HepG2 (cell line): ENCODE measurements around the gene NKX1-2. TPM values are rescaled to one million over a fixed set of nuclear protein-coding genes. Genes with fewer than 3 reads are reported as not detected.
A peak's percentile ranks its signal among the peaks of the same experiment; 100 is the strongest.

Experiments
- ARNT ChIP-seq: fragments of 450-650 bp; IDR thresholded peaks from 2 replicates; pipeline ENCODE4 v1.6.1; 2017
- BCL6 ChIP-seq: IDR thresholded peaks from 2 replicates; pipeline ENCODE4 v1.6.1; 2016; ENCODE audit warnings: missing genetic modification reagents, missing compliant biosample characterization
- CREM ChIP-seq, 2 experiments: sonication (generic) in 1 of 2; formaldehyde crosslinking in 1 of 2; IDR thresholded peaks; 2 replicates each; pipeline versions ENCODE4 v1.4.0 to v1.6.1; 2016 to 2020; ENCODE audit warnings: antibody characterized with exemption in 1 of 2, mild to moderate bottlenecking in 1 of 2, missing genetic modification reagents in 1 of 2
- GATAD2A ChIP-seq: IDR thresholded peaks from 2 replicates; pipeline ENCODE4 v1.6.1; 2016
- IKZF1 ChIP-seq: fragments of 450-650 bp; IDR thresholded peaks from 2 replicates; pipeline ENCODE4 v1.7.1; 2016
- KDM1A ChIP-seq: IDR thresholded peaks from 2 replicates; pipeline ENCODE4 v1.6.1; 2016; ENCODE audit warnings: missing compliant biosample characterization
- MAFK ChIP-seq, 2 experiments: IDR thresholded peaks in 1 of 2; conservative IDR thresholded peaks in 1 of 2; 2 replicates each; pipeline ENCODE4 v1.6.1; 2011; ENCODE audit warnings: improper control_type of control experiment in 2 of 2, low read length in 2 of 2
- POGZ ChIP-seq: sonication (generic); formaldehyde crosslinking; IDR thresholded peaks from 2 replicates; pipeline ENCODE4 v1.4.0; 2020; ENCODE audit warnings: mild to moderate bottlenecking, missing genetic modification reagents
- RBFOX2 ChIP-seq: fragments of 200-400 bp; formaldehyde crosslinking; IDR thresholded peaks from 2 replicates; pipeline ENCODE4 v1.6.1; 2017; ENCODE audit warnings: low read depth, mild to moderate bottlenecking, low read length
- THAP11 ChIP-seq: IDR thresholded peaks from 2 replicates; pipeline ENCODE4 v1.6.1; 2016; ENCODE audit warnings: missing biosample characterization, missing genetic modification reagents
- UBTF ChIP-seq: sonication (generic); formaldehyde crosslinking; IDR thresholded peaks from 2 replicates; pipeline ENCODE4 v1.4.0; 2020; ENCODE audit warnings: mild to moderate bottlenecking, missing genetic modification reagents
- ZBTB39 ChIP-seq: sonication (generic); formaldehyde crosslinking; IDR thresholded peaks from 2 replicates; pipeline ENCODE4 v1.5.0; 2020; ENCODE audit warnings: missing genetic modification reagents
- ZFP90 ChIP-seq: sonication (generic); formaldehyde crosslinking; IDR thresholded peaks from 2 replicates; pipeline ENCODE4 v1.8.0; 2022; ENCODE audit warnings: missing genetic modification reagents, mild to moderate bottlenecking, inconsistent platforms, borderline replicate concordance
- ZNF292 ChIP-seq: sonication (generic); formaldehyde crosslinking; IDR thresholded peaks from 2 replicates; pipeline ENCODE4 v1.8.1; 2022; ENCODE audit warnings: mild to moderate bottlenecking, low read depth, missing genetic modification reagents, borderline replicate concordance
- ZNF713 ChIP-seq: sonication (generic); formaldehyde crosslinking; IDR thresholded peaks from 2 replicates; pipeline ENCODE4 v1.4.0; 2020; ENCODE audit warnings: mild to moderate bottlenecking, missing genetic modification reagents
- polyA plus RNA-seq, 8 experiments: library from polyadenylated mRNA; depleted of rRNA in 3 of 8; stranded (reverse) in 7 of 8; unstranded in 1 of 8; fragments of >200 nt; fragmentation: Illumina TruSeq in 4 of 8; extraction: Trizol in 4 of 8; gene quantifications; 2 replicates each; pipeline versions ENCODE4 v1.2.1 to v1.2.3, GENCODE V29; 2011 to 2016; ENCODE audit warnings: low read depth in 4 of 8, missing spikeins in 1 of 8, mixed read lengths in 1 of 8; ENCODE audit not compliant: insufficient read depth in 1 of 8
- total RNA-seq, 5 experiments: library from RNA; depleted of rRNA; stranded (reverse); fragments of >200 nt; fragmentation: Illumina TruSeq; extraction: Trizol; gene quantifications; 2 replicates each; pipeline ENCODE4 v1.2.3, GENCODE V29; 2016; ENCODE audit warnings: low read depth in 1 of 5
- TF ChIP-seq, protein P1 (sequence below): sonication (generic); formaldehyde crosslinking; IDR thresholded peaks from 2 replicates; pipeline ENCODE4 v1.8.1; 2023; ENCODE audit warnings: mild to moderate bottlenecking, moderate library complexity, missing genetic modification reagents
- TF ChIP-seq, protein P2 (sequence below): sonication (generic); formaldehyde crosslinking; IDR thresholded peaks from 2 replicates; pipeline ENCODE4 v1.9.0; 2021; ENCODE audit warnings: missing genetic modification reagents, borderline replicate concordance

NKX1-2 gene
- total and polyA plus RNA-seq, 2 of the 13 experiments (the other 11 are each of a cell fraction or from before 2014, with no cell fraction given), result not detected

- TF ChIP-seq ZNF292 (CRISPR knock-in tag), result peak; percentile 62; the same call in 1 of the 2 replicates
- TF ChIP-seq THAP11 (CRISPR knock-in tag), result no peak
- no peak for TF ChIP-seq IKZF1
- TF ChIP-seq, protein P1, sequence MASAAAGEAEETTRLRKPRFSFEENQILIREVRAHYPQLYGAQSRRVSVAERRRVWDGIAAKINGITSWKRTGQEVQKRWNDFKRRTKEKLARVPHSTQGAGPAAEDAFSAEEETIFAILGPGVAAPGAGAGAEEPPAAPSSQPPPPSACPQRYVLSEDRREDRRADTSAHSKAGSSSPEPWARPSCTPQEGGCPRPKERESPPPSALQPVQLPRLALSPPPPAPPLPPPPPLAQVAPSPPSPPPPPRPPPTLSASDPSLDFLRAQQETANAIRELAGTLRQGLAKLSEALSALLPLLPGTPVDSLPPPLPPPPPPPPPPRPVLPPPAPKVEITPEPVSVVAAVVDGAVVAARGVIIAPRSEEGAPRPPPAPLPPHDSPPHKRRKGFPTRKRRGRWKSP (CRISPR knock-in tag), result no peak
- no peak for TF ChIP-seq RBFOX2
- TF ChIP-seq, protein P2, sequence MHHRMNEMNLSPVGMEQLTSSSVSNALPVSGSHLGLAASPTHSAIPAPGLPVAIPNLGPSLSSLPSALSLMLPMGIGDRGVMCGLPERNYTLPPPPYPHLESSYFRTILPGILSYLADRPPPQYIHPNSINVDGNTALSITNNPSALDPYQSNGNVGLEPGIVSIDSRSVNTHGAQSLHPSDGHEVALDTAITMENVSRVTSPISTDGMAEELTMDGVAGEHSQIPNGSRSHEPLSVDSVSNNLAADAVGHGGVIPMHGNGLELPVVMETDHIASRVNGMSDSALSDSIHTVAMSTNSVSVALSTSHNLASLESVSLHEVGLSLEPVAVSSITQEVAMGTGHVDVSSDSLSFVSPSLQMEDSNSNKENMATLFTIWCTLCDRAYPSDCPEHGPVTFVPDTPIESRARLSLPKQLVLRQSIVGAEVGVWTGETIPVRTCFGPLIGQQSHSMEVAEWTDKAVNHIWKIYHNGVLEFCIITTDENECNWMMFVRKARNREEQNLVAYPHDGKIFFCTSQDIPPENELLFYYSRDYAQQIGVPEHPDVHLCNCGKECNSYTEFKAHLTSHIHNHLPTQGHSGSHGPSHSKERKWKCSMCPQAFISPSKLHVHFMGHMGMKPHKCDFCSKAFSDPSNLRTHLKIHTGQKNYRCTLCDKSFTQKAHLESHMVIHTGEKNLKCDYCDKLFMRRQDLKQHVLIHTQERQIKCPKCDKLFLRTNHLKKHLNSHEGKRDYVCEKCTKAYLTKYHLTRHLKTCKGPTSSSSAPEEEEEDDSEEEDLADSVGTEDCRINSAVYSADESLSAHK (CRISPR knock-in tag), result no peak
- TF ChIP-seq UBTF (CRISPR knock-in tag), result peak; percentile 30; the same call in 1 of the 2 replicates
- TF ChIP-seq ZNF713 (CRISPR knock-in tag), result no peak
- TF ChIP-seq POGZ (CRISPR knock-in tag), result no peak
- no peak for TF ChIP-seq ZFP90
- TF ChIP-seq ARNT, result no peak
- TF ChIP-seq MAFK (conservative IDR thresholded peaks at IDR 0.05 in 1 of 2, IDR thresholded peaks at IDR 0.05 in 1 of 2; ENCODE audit: low read length in 2 of 2), result 0 out of 4 replicates have a peak, but pooled peaks of 1 of the 2 experiments have one; percentile 9
- 0 out of 2 replicates have a peak, but pooled peaks have one; percentile 17 for TF ChIP-seq CREM (IDR thresholded peaks at IDR 0.05)
- TF ChIP-seq CREM (CRISPR knock-in tag; IDR thresholded peaks at IDR 0.05), result no peak
- peak; percentile 47 for TF ChIP-seq BCL6 (CRISPR knock-in tag)
- TF ChIP-seq KDM1A (CRISPR knock-in tag), result no peak
- TF ChIP-seq GATAD2A, result no peak
- TF ChIP-seq ZBTB39 (CRISPR knock-in tag), result no peak
These were observed 28.0 kb upstream of the NKX1-2 start (continued) for GRCh38 chr10:124477614-124478363.
